H1 (cell line): ENCODE measurements around the gene RGL2. TPM values are rescaled to one million over a fixed set of nuclear protein-coding genes. Genes with fewer than 3 reads are reported as not detected.

Experiments
- CTCF ChIA-PET: fragments of 300-600 bp; sonication (Branson Sonifier 250); formaldehyde crosslinking; loops from one replicate; lab custom pipeline; 2021; ENCODE audit not compliant: partially characterized antibody; lab: Charles Lee
- POLR2A ChIA-PET: fragments of 300-600 bp; sonication (Branson Sonifier 250); formaldehyde crosslinking; loops from one replicate; lab custom pipeline; 2021; ENCODE audit warnings: inconsistent platforms; ENCODE audit not compliant: partially characterized antibody; lab: Charles Lee
- DNase-seq, 2 experiments: peaks; one replicate each; pipeline versions ENCODE4 v3.0.0 to v3.0.0-alpha.2; 2010 to 2022; ENCODE audit warnings: low spot score in 2 of 2, low read depth in 1 of 2, mixed read lengths in 1 of 2
- FAIRE-seq: peaks from 2 replicates; lab custom pipeline; 2011; peaks lifted over from hg19 to GRCh38; lab: Jason Lieb, UNC
- H2AFZ ChIP-seq: 2 replicates; pipeline ENCODE4 v1.8.1; 2012; ENCODE audit warnings: low read length, inconsistent platforms
- H2AK5ac ChIP-seq: 2 replicates; pipeline ENCODE4 v1.6.1; 2013; ENCODE audit warnings: low read depth, low read length
- H2BK120ac ChIP-seq: replicated peaks from 2 replicates; pipeline ENCODE3; 2013; ENCODE audit warnings: low read depth, low read length, inconsistent platforms
- H2BK12ac ChIP-seq: 2 replicates; pipeline ENCODE4 v1.6.1; 2013; ENCODE audit warnings: low read depth, low read length
- H2BK15ac ChIP-seq: 2 replicates; pipeline ENCODE4 v1.6.1; 2013; ENCODE audit warnings: low read length
- H2BK20ac ChIP-seq: 2 replicates; pipeline ENCODE4 v1.6.1; 2013; ENCODE audit warnings: low read length
- H2BK5ac ChIP-seq: 2 replicates; pipeline ENCODE4 v1.6.1; 2013; ENCODE audit warnings: low read depth, low read length
- H3K14ac ChIP-seq: 2 replicates; pipeline ENCODE4 v1.6.1; 2013; ENCODE audit warnings: inconsistent platforms; ENCODE audit not compliant: insufficient read length
- H3K18ac ChIP-seq: 2 replicates; pipeline ENCODE4 v1.6.1; 2013; ENCODE audit warnings: low read length; ENCODE audit errors: extremely low read depth
- H3K23ac ChIP-seq: 2 replicates; pipeline ENCODE4 v1.6.1; 2013; ENCODE audit warnings: inconsistent platforms; ENCODE audit not compliant: insufficient read length
- H3K23me2 ChIP-seq: 2 replicates; pipeline ENCODE4 v1.6.1; 2013; ENCODE audit warnings: low read depth, low read length
- H3K27ac ChIP-seq: 2 replicates; pipeline ENCODE4 v1.6.1; 2011; ENCODE audit warnings: low read depth, low read length, inconsistent platforms
- H3K27me3 ChIP-seq, 4 experiments: replicated peaks in 1 of 4; 1 replicate in 1 of 4; 2 replicates in 3 of 4; pipeline versions ENCODE4 v1.6.1 to v1.8.1; 2011 to 2013; ENCODE audit warnings: low read length in 3 of 4, mild to moderate bottlenecking in 3 of 4, inconsistent platforms in 2 of 4, mixed read lengths in 2 of 4, moderate library complexity in 1 of 4; ENCODE audit not compliant: control insufficient read depth in 3 of 4, insufficient read depth in 3 of 4; ENCODE audit errors: extremely low read depth in 1 of 4
- H3K36me3 ChIP-seq, 4 experiments: 2 replicates each; pipeline versions ENCODE4 v1.6.1 to v1.8.1; 2011 to 2013; ENCODE audit warnings: mild to moderate bottlenecking in 4 of 4, low read length in 3 of 4, moderate library complexity in 2 of 4, control low read depth in 1 of 4, inconsistent platforms in 1 of 4; ENCODE audit not compliant: insufficient read depth in 4 of 4, control insufficient read depth in 2 of 4
- H3K4ac ChIP-seq: replicated peaks from 2 replicates; pipeline ENCODE3; 2013; ENCODE audit warnings: low read length, low read depth, mixed read lengths, inconsistent platforms; ENCODE audit not compliant: insufficient read length
- H3K4me1 ChIP-seq, 4 experiments: replicated peaks in 1 of 4; 1 replicate in 1 of 4; 2 replicates in 3 of 4; pipeline versions ENCODE4 v1.6.1 to v1.8.1; 2011 to 2013; ENCODE audit warnings: low read length in 3 of 4, inconsistent platforms in 2 of 4, mixed read lengths in 1 of 4; ENCODE audit not compliant: insufficient read depth in 4 of 4, control insufficient read depth in 3 of 4
- H3K4me2 ChIP-seq, 2 experiments: 2 replicates each; pipeline versions ENCODE4 v1.6.1 to v1.8.1; 2011 to 2013; ENCODE audit warnings: low read depth in 2 of 2, low read length in 2 of 2, control low read depth in 1 of 2, inconsistent platforms in 1 of 2, mild to moderate bottlenecking in 1 of 2; ENCODE audit not compliant: insufficient read depth in 1 of 2
- H3K4me3 ChIP-seq, 4 experiments: fragments of 200-600, 300-600 bp in 1 of 4; sonication (generic), shearing (Covaris generic), sonication (Bioruptor Twin) in 1 of 4; 2 replicates each; pipeline versions ENCODE4 v1.5.1 to v1.8.1; 2011 to 2016; ENCODE audit warnings: low read length in 4 of 4, low read depth in 3 of 4, control low read depth in 2 of 4, inconsistent platforms in 2 of 4, mild to moderate bottlenecking in 2 of 4, mixed read lengths in 1 of 4, moderate library complexity in 1 of 4; ENCODE audit not compliant: insufficient read depth in 2 of 4; ENCODE audit errors: extremely low read depth in 1 of 4
- H3K56ac ChIP-seq: replicated peaks from 2 replicates; pipeline ENCODE3; 2013; ENCODE audit warnings: low read depth, mild to moderate bottlenecking, mixed read lengths, low read length, inconsistent platforms; ENCODE audit not compliant: insufficient read length
- H3K79me1 ChIP-seq: 2 replicates; pipeline ENCODE4 v1.6.1; 2013; ENCODE audit warnings: low read depth, low read length, control low read depth
- H3K79me2 ChIP-seq, 2 experiments: 2 replicates each; pipeline versions ENCODE4 v1.6.1 to v1.8.1; 2012 to 2013; ENCODE audit warnings: low read length in 2 of 2, mild to moderate bottlenecking in 2 of 2, inconsistent platforms in 1 of 2; ENCODE audit not compliant: insufficient read depth in 2 of 2, control insufficient read depth in 1 of 2
- H3K9ac ChIP-seq, 4 experiments: replicated peaks in 1 of 4; 1 replicate in 1 of 4; 2 replicates in 3 of 4; pipeline versions ENCODE4 v1.6.1 to v1.8.1; 2011 to 2013; ENCODE audit warnings: low read depth in 3 of 4, low read length in 3 of 4, control low read depth in 2 of 4, mild to moderate bottlenecking in 2 of 4, moderate library complexity in 2 of 4, inconsistent platforms in 1 of 4; ENCODE audit errors: extremely low read depth in 1 of 4
- H3K9me3 ChIP-seq, 2 experiments: 2 replicates each; pipeline versions ENCODE4 v1.6.1 to v1.8.1; 2012 to 2013; ENCODE audit warnings: mild to moderate bottlenecking in 2 of 2, moderate library complexity in 2 of 2, control low read depth in 1 of 2, inconsistent platforms in 1 of 2, low read depth in 1 of 2, low read length in 1 of 2, mixed read lengths in 1 of 2; ENCODE audit not compliant: insufficient read depth in 2 of 2
- H4K20me1 ChIP-seq, 2 experiments: replicated peaks in 1 of 2; 2 replicates each; pipeline versions ENCODE3 to v1.8.1; 2011 to 2013; ENCODE audit warnings: inconsistent platforms in 2 of 2, low read length in 2 of 2, mild to moderate bottlenecking in 1 of 2; ENCODE audit not compliant: insufficient read depth in 2 of 2, control insufficient read depth in 1 of 2
- H4K5ac ChIP-seq: 2 replicates; pipeline ENCODE4 v1.6.1; 2013; ENCODE audit warnings: low read length, low read depth, mixed read lengths, inconsistent platforms; ENCODE audit not compliant: insufficient read length
- H4K8ac ChIP-seq: 2 replicates; pipeline ENCODE4 v1.8.0; 2013; ENCODE audit warnings: mild to moderate bottlenecking, moderate library complexity, low read length, inconsistent platforms; ENCODE audit not compliant: insufficient read depth; ENCODE audit errors: extremely low read depth
- H4K91ac ChIP-seq: replicated peaks from 2 replicates; pipeline ENCODE3; 2013; ENCODE audit warnings: low read length, mixed read lengths, inconsistent platforms; ENCODE audit not compliant: insufficient read length
- BACH1 ChIP-seq: IDR thresholded peaks from 2 replicates; pipeline ENCODE4 v1.6.1; 2012; ENCODE audit warnings: low read length, improper control_type of control experiment
- EP300 ChIP-seq, 2 experiments: IDR thresholded peaks; 1 replicate in 1 of 2; 2 replicates in 1 of 2; pipeline ENCODE4 v1.6.1; 2011 to 2012; ENCODE audit warnings: low read depth in 2 of 2, low read length in 2 of 2, mild to moderate bottlenecking in 2 of 2, borderline replicate concordance in 1 of 2, inconsistent platforms in 1 of 2, moderate library complexity in 1 of 2
- NRF1 ChIP-seq: IDR thresholded peaks from 2 replicates; pipeline ENCODE4 v1.6.1; 2011; ENCODE audit warnings: mild to moderate bottlenecking, low read depth, low read length, improper control_type of control experiment
- SIN3A ChIP-seq, 2 experiments: IDR thresholded peaks in 1 of 2; conservative IDR thresholded peaks in 1 of 2; 2 replicates each; pipeline ENCODE4 v1.6.1; 2011 to 2012; ENCODE audit warnings: low read length in 2 of 2, improper control_type of control experiment in 1 of 2, low read depth in 1 of 2, mild to moderate bottlenecking in 1 of 2
- TCF12 ChIP-seq: IDR thresholded peaks from 2 replicates; pipeline ENCODE4 v1.6.1; 2011; ENCODE audit warnings: low read depth, mild to moderate bottlenecking, low read length
- WGBS, 2 experiments: shearing (Covaris generic) in 1 of 2; methylation state at CpG; one replicate each; pipeline versions ENCODE4 v1.1.6 to v1.1.7; 2013 to 2015; ENCODE audit warnings: low lambda C conversion rate in 2 of 2, mixed read lengths in 2 of 2, inconsistent platforms in 1 of 2, low coverage in 1 of 2, missing lambda C conversion rate in 1 of 2; ENCODE audit not compliant: insufficient replicate concordance in 2 of 2, insufficient coverage in 1 of 2, insufficient read length in 1 of 2; ENCODE audit errors: extremely low coverage in 1 of 2, missing lambda C conversion rate in 1 of 2; 5-methylcytosine and 5-hydroxymethylcytosine counted together
- polyA plus RNA-seq, 7 experiments: library from polyadenylated mRNA; depleted of rRNA in 3 of 7; stranded (reverse) in 5 of 7; unstranded in 2 of 7; fragments of >200 nt in 5 of 7; fragments of 200-250 nt in 2 of 7; gene quantifications; 1 replicate in 5 of 7; 2 replicates in 1 of 7; 4 replicates in 1 of 7; pipeline versions ENCODE4 v1.2.1 to v1.2.3, GENCODE V29; 2011 to 2013; ENCODE audit warnings: missing spikeins in 2 of 7, mixed read lengths in 2 of 7
- total RNA-seq: library from RNA; stranded (reverse); fragmentation: NEBNext Ultra II Directional; extraction: Animal tissue kit (Norgen Biotek cat#: 25700); gene quantifications from 2 replicates; pipeline ENCODE4 v1.2.1, GENCODE V29; 2021
- TF ChIP-seq, protein P1 (sequence below): IDR thresholded peaks from 2 replicates; pipeline ENCODE4 v1.6.1; 2012; ENCODE audit warnings: low read length, inconsistent platforms

The RGL2 gene
- total and polyA plus RNA-seq, 2 of the 8 experiments (the other 6 are each of a cell fraction or from before 2014, with no cell fraction given), result 58.1 to 80.3 TPM

DNA sequence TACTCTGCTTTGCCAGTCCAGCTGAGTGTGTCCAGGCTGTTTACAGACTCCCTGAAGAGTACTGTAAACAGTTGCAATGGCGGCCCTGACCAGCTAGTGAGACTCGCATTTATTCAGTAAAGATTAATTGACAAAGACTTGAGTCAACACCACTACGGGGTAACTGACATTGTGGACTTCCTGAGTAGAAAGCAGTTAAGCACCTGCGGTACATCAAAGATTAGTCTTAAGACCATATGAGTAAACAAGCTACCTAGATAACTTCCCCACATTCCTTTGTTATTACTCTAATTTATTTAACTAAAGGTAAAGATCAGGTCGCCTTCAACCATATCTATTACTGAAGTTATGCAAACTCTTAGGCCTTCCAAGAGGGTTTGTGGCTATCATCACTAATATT is 39.7 kb downstream of the RGL2 start:
- no peak overlapping the region for H4K5ac ChIP-seq
- no peak overlapping the region for H2AK5ac ChIP-seq
- H3K4me1 ChIP-seq, result no peaks in the 10 kb centered on the region
- no peak for DNase-seq
- H4K8ac ChIP-seq, result no peak overlapping the region
- H3K9ac ChIP-seq, result no peak overlapping the region
- POLR2A ChIA-PET, result interaction anchor here (1.6 to 4.2 kb wide), 4 partner anchors 9 to 18 kb away, joined by 4 to 26 read pairs (median 12); partner anchors contain the start of genes B3GALT4, RPS18 and VPS52
- H3K18ac ChIP-seq, result no peak overlapping the region
- no peak overlapping the region for H3K27ac ChIP-seq
- H2BK15ac ChIP-seq, result no peak overlapping the region
- no peak overlapping the region for H3K14ac ChIP-seq
- H3K23ac ChIP-seq, result no peak overlapping the region
- peaks cover 0 to 3% of the 10 kb centered on the region in 2 experiments for H4K20me1 ChIP-seq
- CTCF ChIA-PET, result interaction anchor here (0.6 to 3.0 kb wide), 3 partner anchors 9 to 52 kb away, joined by 3 to 14 read pairs (median 3); no protein-coding TSS in a partner anchor
- WGBS, 2 experiments, result 93% methylated on average over 5 of the region's 5 CpGs; no CpG with 5 or more reads in 1 of the 2 experiments
- FAIRE-seq, result no peak
- no peaks in the 10 kb centered on the region for H3K27me3 ChIP-seq
- H3K79me2 ChIP-seq, result no peaks in the 10 kb centered on the region
- H3K36me3 ChIP-seq, result peaks cover 2 to 21% (median 2%) of the 10 kb centered on the region in 4 experiments; a peak in 5 of 8 replicates
- H2BK20ac ChIP-seq, result no peak overlapping the region
- H3K4me3 ChIP-seq, result no peak overlapping the region
- no peak overlapping the region for H2BK120ac ChIP-seq
- no peaks in the 10 kb centered on the region for H3K23me2 ChIP-seq
- H2AFZ ChIP-seq, result no peak overlapping the region
- H3K56ac ChIP-seq, result no peak overlapping the region
- H3K9me3 ChIP-seq, result 0 out of 4 replicates have a peak, but pooled peaks cover 0 to 2% of the 10 kb centered on the region in 2 experiments
- no peak overlapping the region for H2BK5ac ChIP-seq
- no peak overlapping the region for H3K4me2 ChIP-seq
- no peak overlapping the region for H4K91ac ChIP-seq
- H2BK12ac ChIP-seq, result no peak overlapping the region
- no peak overlapping the region for H3K4ac ChIP-seq
- H3K79me1 ChIP-seq, result no peaks in the 10 kb centered on the region
- no peak for TF ChIP-seq SIN3A (conservative IDR thresholded peaks at IDR 0.05 in 1 of 2, IDR thresholded peaks at IDR 0.05 in 1 of 2; ENCODE audit: low read depth in 1 of 2, low read length in 2 of 2)
- no peak for TF ChIP-seq TCF12
- TF ChIP-seq, protein P1, sequence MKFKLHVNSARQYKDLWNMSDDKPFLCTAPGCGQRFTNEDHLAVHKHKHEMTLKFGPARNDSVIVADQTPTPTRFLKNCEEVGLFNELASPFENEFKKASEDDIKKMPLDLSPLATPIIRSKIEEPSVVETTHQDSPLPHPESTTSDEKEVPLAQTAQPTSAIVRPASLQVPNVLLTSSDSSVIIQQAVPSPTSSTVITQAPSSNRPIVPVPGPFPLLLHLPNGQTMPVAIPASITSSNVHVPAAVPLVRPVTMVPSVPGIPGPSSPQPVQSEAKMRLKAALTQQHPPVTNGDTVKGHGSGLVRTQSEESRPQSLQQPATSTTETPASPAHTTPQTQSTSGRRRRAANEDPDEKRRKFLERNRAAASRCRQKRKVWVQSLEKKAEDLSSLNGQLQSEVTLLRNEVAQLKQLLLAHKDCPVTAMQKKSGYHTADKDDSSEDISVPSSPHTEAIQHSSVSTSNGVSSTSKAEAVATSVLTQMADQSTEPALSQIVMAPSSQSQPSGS, result no peak
- no peak for TF ChIP-seq EP300 (IDR thresholded peaks at IDR 0.05; ENCODE audit: borderline replicate concordance in 1 of 2, low read depth in 2 of 2, low read length in 2 of 2)
- TF ChIP-seq NRF1, result no peak
- TF ChIP-seq BACH1, result no peak
